GM21447 (cell line): Measurements from ENCODE around the gene PPT2.
"Not testable (repeated sequence)": the region's sequence is repeated elsewhere in the genome, so short reads cannot be mapped to it uniquely, and the experiment has no call there.

Experiments used
- ATAC-seq: cut with Tn5 transposase; IDR thresholded peaks from one replicate; pipeline ENCODE4 v1.9.1; 2021; ENCODE audit not compliant: unreplicated experiment

PPT2 gene

DNA sequence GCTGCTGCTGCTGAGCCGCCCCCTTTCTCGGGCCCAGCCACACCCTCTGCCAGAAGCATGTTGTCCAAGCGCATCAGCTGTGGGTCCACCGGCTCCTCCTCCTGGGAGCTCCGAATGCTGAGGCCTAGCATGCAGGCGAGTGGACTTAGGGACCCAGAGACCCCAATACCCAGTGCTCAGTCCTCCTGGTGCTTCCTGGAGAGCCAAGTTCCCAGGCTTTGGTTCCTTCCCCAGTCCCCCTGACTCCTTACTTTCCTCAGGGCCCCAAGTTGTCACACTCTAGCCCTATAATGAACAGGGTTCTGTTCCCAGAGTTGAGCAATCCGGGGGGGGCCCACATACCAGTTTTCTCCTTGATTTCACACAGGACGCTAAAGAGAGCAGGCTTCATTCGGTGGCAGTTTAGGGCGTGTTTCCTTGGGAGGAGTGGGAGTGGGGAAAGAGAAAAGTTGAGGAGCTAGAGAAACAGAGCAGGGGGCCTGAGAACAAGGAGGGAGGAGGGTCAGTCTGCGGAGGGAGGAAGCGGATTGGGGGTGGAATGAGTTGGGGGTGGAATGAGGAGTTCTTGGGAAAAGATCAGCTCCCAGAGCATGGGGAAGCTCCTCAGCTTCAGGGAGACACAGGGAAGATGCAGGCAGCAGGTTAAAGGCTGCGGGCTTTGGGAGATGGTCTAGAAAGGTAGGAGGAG is 34.6 kb downstream of the PPT2 start:
- no peak for ATAC-seq

DNA sequence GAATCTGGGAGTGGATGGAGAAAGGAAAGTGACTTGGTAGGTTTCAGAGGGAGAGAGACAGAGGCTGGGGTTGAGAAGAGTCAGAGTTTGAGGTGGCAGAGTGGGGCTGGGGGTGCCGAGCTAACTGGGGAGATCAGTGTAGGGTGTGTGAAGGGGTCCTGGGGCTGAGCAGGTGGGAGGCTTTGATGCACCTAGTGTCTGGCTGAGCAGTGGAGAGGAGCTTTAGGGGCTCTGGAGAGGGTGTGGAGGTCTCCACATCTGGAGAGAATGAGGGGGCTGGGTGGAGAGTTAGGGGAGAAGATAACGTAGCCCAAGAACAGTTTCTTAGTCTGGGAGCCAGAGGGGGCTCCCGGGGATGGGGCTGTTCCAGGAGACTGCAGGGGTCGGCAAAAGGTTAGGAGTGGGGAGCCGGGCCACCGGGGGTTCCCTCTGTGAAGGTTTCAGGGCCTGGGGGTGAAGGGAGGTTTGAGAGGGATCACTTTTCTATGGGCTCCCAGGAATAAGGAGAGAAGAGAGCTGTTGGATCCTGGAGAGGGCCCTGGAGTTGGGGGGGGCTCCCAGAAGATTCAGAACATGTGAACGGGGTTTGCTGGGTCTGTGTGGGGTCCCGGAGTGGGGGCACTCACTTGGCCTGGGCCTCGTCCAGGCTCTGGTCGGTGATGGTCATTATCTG is 35.3 kb downstream of the PPT2 start:
- ATAC-seq, result no peak

DNA sequence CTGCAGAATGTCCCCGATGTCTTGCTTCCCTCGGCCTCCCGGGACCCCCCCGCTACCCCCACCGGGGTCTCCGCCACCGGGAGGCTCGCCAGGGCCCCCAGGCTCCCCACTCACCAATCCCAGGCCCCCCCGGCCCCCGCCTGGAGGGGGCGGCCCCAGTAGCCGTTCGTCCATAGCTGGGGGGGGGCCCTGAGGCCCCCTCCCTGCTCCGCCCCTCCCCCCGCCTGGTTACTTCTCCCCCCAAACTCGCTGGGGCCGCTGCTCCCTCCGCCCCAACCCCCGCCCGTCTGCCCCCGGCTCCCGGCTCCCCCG is 35.8 kb downstream of the PPT2 start:
- no peak for ATAC-seq

DNA sequence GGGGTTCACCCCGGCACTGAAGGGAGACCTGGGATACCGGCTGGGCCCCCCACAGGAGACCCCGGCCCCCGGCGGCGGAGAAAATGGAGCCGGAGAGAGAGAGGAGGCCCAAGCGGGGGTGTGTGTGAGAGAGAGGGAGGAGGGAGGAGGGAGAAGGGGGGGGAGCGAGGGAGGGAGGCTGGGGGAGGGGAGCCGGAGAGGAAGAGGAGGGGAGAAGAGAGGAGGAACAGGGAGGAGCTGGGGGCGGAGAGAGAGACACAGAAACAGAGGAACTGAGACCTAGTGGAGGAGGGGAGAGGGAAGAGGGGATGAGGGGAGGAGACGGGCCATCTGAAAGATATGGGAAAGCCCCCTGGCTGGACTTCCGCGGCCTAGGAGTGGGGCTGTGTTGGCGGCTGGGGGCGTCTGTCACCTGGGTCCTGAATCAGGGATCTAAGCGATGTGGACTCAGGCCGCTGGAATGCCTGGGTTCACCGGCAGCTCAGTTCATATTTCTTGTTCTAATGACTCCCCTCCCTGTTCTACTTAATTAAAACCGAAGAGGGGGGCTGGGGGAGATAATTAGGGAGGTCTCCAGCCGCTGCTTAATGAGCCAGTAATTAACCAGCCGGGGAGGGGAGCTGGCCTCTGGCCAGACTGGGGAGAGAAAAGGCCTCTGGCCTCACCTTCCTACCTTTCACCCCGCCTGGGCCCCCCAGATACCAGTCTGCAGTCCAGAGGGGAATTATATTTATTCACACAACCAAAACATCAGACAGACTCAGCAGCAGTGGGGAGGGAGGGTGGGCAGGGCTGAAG is 36.3 kb downstream of the PPT2 start, which contains the start of gene PBX2:
PBX2 (minus strand) TSS at position 149 of the 798 bp plus-strand sequence. CDS start 287 bp downstream, outside the sequence.
- peak; percentile 66 for ATAC-seq

DNA sequence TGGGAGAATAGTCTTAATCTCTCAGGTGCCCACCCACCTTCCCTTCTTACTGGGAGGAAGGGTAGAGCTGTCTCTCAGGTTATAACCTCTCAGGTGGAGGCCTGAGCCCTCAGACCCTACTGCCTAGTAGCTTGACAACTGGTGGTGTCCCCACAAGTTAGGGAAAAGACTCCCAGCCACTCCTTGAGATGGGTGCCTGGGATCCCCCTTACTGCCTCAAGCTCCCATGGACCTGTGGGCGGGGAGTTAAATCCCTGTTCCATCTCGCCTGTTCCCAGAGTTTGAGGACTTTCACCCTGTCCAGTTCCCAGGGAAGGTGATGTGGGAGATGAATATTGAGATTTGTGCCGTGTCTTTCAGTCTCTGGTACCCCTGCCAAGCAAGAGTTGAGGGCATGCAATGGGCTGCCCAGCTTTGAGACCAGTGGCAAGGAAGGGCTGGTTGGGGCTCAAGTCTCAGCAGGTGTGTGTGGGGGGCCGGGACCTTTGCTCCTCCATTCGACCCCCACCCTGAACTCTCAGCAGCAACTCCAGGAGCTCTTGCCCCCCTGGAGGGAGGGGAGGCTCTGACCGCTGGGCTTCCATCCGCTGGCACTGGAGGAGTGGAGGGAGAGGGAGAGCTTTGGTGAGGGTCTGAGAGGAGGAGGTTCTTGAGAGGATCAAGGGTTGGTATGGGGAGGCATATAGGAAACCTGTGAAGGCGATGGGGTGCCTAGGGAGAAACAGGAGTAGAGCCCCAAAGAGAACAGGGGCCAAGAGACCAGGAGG is 37.2 kb downstream of the PPT2 start:
- no peak for ATAC-seq

DNA sequence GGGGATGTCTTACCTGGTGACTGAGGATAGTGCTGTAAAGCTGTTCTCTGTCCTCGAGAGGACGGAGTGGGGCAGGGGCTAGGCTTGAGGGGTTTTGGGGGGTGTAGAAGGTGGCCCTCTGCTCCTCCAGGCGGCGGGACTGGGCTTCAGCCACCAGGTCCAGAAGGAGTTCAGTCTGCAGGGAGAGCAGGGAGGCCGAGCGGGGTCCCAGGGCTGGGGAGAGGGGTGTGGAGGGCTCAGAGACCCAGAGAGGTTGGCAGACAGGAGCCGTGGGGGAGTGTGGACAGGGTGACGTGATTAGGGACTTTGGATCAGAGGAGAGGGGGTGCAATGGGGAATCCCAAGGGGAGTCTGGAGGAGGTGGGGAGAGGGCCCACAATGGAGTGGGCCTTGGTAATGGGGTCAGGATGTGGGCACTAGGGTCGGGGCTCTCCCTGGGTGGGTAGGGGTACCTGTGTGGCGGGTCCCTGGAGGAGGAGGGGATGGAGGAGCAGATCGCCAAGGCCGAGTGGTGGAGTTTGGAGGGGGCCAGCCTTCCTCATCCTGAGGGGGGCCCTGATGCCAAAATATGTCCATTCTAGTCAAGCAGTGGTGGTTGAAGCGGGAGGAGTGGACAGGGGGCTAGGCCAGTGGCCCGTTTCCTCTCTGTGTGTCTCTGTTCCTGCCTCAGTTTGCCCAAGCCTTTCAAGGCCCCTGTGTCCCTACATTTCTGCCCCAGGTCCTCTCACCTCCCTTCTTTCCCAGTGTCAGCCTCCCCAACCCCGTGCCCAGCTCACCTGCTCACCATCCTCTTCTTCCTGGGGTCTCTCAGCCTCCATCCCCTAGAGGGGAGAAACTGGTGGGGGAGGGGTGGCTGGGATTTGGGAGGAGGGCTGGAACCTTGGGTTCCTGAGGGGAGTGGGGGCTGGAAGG is 38.0 kb downstream of the PPT2 start:
- no peak for ATAC-seq

DNA sequence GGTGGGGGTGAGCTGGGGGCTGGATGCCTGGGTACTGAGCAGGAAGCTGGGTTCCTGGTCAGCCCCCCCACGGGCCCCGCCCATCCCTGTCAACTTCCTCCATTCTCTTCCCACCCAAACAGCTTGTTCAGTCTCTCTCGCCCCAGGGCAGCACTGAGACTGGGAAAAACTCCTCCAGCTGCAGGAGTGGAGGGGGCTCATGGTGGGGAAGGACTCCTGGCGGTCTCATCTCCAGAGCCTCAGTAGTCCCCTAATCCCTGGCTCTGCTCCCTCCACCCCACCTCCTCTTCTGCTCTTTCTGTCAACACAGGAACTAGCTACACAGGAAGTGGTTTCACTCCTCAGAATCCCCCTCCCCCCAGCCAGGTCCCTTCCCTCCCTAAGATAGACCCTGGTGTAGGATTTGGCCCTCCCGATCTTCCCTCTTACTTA is 38.7 kb downstream of the PPT2 start, which contains the start of gene GPSM3:
GPSM3 (minus strand) TSS at position 36 of the 432 bp plus-strand sequence. CDS start 130 bp downstream, outside the sequence.
- ATAC-seq, result no peak

DNA sequence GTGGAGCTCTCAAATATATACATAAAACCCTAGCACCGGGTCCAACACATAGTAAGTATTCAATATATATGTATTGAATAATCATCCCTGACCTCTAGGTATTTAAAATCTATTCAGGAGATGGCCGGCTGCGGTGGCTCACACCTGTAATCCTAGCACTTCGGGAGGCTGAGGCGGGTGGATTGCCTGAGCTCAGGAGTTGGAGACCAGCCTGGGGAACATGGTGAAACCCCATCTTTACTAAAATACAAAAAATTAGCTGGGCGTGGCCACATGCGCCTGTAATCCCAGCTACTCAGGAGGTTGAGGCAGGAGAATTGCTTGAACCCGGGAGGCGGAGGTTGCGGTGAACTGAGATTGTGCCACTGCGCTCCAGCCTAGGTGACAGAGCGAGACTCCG is 39.2 kb downstream of the PPT2 start:
- ATAC-seq, result not testable (repeated sequence)

DNA sequence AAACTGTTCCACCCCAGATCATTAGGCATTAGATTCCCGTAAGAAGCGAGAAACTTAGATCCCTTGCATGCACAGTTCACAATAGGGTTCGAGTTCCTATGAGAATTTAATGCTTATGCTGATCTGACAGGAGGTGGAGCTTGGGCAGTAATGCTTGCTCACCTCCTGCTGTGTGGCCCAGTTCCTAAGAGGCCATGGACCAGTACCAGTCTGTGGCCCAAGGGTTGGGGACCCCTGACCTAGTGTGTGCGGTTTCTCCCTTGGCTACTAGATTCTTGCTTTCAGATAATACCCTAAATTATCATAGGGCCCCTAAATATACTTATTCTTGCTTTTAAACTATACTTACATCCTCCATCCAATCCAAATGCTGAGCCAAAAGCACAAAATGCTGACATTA is 40.4 kb downstream of the PPT2 start:
- ATAC-seq, result no peak

DNA sequence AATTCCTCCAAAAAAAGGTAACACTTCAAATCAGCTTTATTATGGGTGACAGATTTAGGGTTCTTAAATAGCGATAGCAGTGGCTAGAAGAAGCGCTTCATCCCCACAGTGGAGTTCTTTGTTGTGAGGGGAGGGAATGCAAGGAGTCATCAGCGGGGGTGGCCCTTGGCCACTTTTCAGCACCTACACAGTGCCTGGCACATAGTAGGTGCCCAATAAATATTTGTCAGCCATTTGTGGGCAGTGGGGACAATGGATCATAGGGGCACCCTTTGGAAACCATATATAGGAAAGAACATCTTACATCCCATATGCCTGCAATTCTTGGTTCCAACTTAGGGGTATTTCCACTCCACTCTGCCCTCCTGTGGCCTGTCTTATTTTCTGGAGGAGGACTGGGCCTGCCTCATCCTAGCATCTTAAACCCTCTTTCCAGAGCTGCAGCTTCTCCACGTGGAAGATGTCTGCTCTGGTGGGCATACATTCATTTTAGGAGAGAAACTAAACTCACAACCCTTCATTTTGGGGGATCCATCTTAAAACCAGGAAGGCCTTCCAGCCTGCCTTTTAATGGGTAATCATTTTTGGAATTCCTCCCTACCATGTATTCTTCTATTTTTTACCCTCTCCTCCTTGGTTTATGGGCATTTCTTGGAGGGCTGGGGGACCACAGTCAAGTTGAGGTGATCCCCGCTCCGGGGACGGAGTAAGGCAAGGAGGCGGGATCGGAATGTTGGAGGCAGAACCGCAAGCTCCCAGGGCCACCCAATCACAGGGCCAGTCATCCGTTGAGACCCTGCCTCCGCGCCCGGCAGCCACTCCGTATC is 41.1 kb downstream of the PPT2 start:
- no peak for ATAC-seq

DNA sequence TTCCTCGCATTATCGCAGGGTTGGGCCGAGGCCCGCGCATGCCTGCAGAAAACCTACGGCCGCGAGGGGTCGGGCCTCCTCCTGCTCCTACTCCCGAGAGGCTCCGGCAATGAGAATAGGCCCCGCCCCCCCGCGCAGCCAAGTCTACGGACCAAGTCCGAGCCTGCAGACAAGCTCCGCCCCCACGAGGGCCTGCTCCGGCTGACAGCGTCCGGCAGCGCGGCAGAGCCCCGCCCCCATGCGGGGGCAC is 41.6 kb downstream of the PPT2 start:
- peak; percentile 67 for ATAC-seq

DNA sequence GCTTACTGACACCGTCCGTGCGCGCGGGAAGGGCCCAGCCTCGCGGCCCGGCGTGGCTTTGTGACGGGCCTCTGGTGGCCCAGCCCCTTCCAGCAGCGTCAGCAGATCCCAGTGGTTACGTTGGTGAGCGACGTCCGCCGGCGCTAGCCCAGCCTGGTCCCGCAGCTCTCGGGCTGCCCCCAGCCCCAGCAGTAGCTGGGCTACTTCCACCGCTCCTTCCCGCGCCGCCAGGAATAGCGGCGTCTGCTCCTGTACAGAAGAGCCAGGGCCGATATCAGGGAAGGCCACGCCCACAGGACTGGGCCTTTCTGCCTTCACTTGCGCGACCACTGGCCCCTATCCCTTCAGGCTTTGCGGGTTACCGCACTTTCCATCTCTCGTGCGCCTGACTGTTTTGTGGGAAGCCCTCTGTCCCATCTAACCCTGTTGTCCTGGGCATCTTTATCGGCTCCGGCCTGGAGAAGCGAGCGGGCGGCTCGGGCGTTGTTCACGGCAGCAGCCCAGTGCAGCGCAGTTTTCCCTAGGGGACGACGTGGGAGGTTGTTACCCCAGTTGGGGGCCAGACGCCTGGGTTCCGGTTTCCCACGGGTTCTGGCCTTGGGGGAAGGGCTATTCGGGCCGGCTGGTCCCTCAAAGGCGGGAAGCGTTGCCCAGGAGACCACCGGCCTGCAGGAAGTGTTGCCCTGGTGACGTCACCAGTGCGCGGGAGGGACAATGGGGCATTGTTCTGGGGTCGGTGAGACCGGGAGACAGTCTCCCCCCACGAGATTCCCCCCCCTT is 42.2 kb downstream of the PPT2 start:
- ATAC-seq, result peak; percentile 65

DNA sequence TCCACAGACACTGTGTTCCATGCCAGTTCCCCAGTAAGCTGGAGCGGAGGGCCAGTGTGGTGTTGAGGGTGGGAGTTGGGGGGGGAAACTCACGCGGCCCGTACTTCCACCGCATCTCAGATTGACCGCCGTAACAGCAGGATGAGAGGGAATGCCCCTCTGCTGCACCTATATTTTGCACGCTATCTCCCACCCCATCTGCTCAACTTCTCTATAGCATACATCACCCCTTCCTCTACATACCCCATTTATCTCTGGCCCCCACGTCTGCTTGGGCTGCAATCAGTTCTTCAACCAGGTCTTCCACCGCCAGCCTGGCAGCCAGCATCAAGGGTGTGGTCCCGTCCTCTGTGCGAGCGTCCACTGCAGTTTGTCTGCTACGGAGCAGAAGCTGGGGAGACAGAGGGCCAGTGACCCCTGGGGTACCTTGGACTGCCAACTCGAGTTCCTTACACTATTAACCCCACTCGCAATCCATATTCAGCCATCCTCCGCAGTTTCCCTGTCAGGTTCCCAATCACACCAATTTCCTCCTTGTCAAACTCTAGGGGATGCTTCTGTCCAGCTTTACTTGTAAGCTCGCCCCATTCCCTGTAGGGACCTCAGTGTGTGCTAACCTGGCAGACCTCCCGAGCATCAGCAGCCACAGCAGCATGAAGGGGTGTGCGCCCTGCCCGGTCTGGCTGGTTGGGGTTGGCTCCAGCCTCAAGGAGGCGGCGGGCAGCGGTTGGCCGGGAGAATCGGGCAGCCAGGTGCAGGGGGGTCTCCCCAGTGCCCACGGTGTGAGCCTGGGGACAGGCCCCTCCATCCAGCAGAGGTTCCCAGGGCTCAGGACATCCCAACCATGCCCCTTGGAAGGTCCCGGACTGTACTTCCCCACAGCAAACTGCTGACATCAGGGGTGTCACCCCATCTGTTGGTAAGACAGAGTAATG is 43.0 kb downstream of the PPT2 start:
- ATAC-seq, result no peak

DNA sequence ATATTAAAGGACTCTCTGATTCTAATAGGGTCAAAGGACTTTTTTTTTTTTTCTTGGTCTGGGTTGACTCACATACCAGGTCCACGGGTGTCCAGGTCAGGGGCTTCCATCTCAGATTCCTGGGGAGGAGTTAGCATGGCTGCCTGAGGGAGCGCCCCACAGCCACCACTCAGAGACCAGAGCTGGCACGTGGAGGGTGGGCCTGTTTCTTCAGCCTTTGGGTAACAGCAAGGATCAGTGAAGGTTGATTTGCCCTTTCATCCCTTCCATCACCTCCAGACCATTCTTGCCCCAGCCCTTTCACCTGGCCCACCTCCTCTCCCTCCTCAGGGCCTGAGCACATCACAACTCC is 44.4 kb downstream of the PPT2 start:
- ATAC-seq, result no peak

DNA sequence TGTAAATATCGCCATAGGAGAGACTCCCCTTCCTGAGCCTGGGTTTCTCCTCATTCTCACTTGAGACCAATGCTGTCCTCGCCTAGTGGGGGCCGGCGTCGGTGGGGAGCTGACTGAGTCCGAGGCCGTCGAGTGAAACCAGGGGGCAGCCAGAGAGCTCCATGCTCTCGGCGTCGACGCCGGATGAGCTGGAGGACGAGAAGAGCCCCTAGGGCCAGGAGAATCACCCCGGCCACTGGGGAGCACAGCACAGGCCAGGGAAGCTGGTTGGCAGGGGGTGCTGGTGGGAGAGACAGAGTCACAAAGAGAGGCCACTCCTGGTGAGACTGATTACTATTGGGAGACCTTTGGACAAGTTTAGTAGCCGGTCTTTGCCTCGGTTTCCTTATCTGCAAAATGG is 44.9 kb downstream of the PPT2 start:
- ATAC-seq, result no peak

DNA sequence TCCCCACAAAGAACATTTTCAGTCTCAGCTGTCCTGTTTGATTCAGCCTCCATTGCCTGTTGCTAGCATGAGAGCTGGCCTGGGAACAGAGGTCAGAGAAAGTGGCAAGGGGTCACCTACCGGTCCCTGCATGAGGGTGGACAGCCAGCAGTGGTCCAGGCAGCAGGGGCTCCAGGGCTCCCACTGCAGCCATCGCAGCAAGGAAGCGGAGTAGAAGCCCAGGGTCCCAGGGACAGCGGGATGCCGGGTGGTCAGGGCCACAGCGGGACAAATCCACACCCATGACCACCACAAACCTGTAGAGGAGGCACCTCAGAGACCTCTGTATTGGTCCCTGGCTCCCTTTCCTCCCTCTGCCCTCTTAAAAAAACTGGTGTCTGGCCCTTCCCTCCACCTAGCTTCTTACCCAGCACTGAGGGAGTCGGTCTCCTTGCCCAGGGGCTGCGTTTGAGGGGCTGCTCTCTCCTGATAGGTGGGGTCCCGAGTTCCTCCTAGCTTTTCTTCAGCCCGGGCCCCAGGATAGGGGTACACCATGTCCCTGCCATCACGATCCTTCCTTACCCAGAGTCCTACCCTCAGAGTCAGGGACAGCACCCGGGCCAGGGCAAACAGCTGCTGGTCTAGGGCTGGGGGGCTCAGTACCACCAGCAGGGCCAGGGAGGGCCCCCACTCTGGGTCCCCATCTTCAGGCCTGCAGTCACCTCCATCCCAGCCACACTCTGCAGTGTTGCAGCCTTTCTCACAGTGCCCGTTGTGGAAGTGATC is 47.0 kb downstream of the PPT2 start:
- no peak for ATAC-seq

DNA sequence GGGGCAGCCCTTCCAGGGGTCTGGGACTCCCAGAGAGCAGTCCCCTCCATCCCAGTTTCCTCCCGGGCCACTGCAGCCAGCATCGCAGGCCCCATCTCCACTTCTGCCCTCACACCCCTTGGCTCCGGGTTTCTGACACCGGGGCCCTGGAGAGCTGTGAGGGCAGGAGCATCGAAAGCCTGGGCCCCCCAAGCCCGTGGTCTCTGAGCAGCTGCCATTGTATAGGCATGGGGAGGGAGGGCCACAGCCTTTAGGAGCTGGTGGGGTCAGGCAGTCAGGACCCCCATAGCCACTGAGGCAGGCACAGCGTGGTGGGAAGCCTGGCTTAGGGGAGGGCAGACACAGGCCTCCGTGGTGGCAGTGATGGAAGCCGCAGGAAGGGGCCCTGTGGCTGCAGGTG is 48.2 kb downstream of the PPT2 start:
- ATAC-seq, result no peak
